Activated naive CD8-positive, alpha-beta T cell treated with anti-CD3 and anti-CD28 coated beads, Interleukin-2, amount 50 U/mL, for 16 hours (primary cell): Measurements from ENCODE around the gene TNFRSF1A.
"Not testable (repeated sequence)": the region's sequence is repeated elsewhere in the genome, so short reads cannot be mapped to it uniquely, and the experiment has no call there.

Experiments used
- DNase-seq: peaks from one replicate; pipeline ENCODE4 v3.0.0-alpha.2; 2020; ENCODE audit warnings: low read depth, low spot score

TNFRSF1A gene

GRCh38 chr12:6358881-6359280 lies 17.0 kb upstream of the TNFRSF1A start:
- no peak for DNase-seq

GRCh38 chr12:6356374-6356820 lies 14.5 kb upstream of the TNFRSF1A start:
- DNase-seq, result no peak

GRCh38 chr12:6355491-6356373 lies 13.9 kb upstream of the TNFRSF1A start:
- DNase-seq, result no peak

GRCh38 chr12:6354495-6355393 lies 12.9 kb upstream of the TNFRSF1A start:
- no peak for DNase-seq

- no peak for DNase-seq
Measured at GRCh38 chr12:6352193-6353173, 10.6 kb upstream of the TNFRSF1A start.

- no peak for DNase-seq
Measured at GRCh38 chr12:6351622-6352021, 9.7 kb upstream of the TNFRSF1A start.

- no peak for DNase-seq
Measured at GRCh38 chr12:6347367-6348338, 5.8 kb upstream of the TNFRSF1A start.

- DNase-seq, result no peak
Measured at GRCh38 chr12:6346942-6347341, 5.1 kb upstream of the TNFRSF1A start.

- DNase-seq, result no peak
Measured at GRCh38 chr12:6346235-6346832, 4.5 kb upstream of the TNFRSF1A start.

- no peak for DNase-seq
Measured at GRCh38 chr12:6345319-6346091, 3.6 kb upstream of the TNFRSF1A start.

GRCh38 chr12:6344101-6344660 lies 2.3 kb upstream of the TNFRSF1A start:
- not testable (repeated sequence) for DNase-seq

- DNase-seq, result no peak
Measured at GRCh38 chr12:6343518-6343917, 1.6 kb upstream of the TNFRSF1A start.

GRCh38 chr12:6342140-6342889 lies 439 bp upstream of the TNFRSF1A start:
- no peak for DNase-seq

GRCh38 chr12:6340745-6341416 lies 995 bp downstream of the TNFRSF1A start:
- DNase-seq, result no peak

- DNase-seq, result no peak
Measured at GRCh38 chr12:6340032-6340638, 1.7 kb downstream of the TNFRSF1A start.

- no peak for DNase-seq
Measured at GRCh38 chr12:6338955-6339354, 2.9 kb downstream of the TNFRSF1A start.

- DNase-seq, result not testable (repeated sequence)
Measured at GRCh38 chr12:6338536-6338935, 3.3 kb downstream of the TNFRSF1A start.
